ENCODE measurements around the gene CDH15. TPM values are rescaled to one million over a fixed set of nuclear protein-coding genes. Genes with fewer than 3 reads are reported as not detected.

Gene CDH15
- total RNA-seq, 1 experiment from 2014 or later, result not detected

- Mint-ChIP-seq H3K27me3 (ENCODE audit: unreplicated experiment) (no peaks in the 10 kb centered on the region), H3K36me3 (ENCODE audit: insufficient read depth, unreplicated experiment) (peaks cover 47% of the 10 kb centered on the region), H3K4me3 (ENCODE audit: low read depth, unreplicated experiment) (no peak overlapping the region), H3K4me1 (ENCODE audit: low read depth, unreplicated experiment) (no peaks in the 10 kb centered on the region), H3K27ac (ENCODE audit: unreplicated experiment) (no peak overlapping the region), H3K9me3 (ENCODE audit: low read depth, unreplicated experiment) (peaks cover 14% of the 10 kb centered on the region)
- no peak for DNase-seq
- no TSS peak for BruUV-seq (replicated peaks)
- CTCF ChIA-PET, result no interaction called here
- no peak for TF ChIP-seq CTCF (IDR thresholded peaks at IDR 0.05; ENCODE audit: unreplicated experiment)
- intact Hi-C loops (cut with micrococcal nuclease; ENCODE audit: unreplicated experiment), result no loop called here
Measured at GRCh38 chr16:89230255-89230654, 58.7 kb downstream of the CDH15 start.

GRCh38 chr16:89232107-89232506 lies 60.6 kb downstream of the CDH15 start:
- no peak for DNase-seq
- CTCF ChIA-PET, result no interaction called here
- H3K36me3 Mint-ChIP-seq (ENCODE audit: insufficient read depth, unreplicated experiment), result peaks cover 30% of the 10 kb centered on the region

GRCh38 chr16:89233678-89234490 lies 62.3 kb downstream of the CDH15 start:
- CTCF ChIA-PET, result no interaction called here
- Mint-ChIP-seq H3K27ac (ENCODE audit: unreplicated experiment) (no peak overlapping the region), H3K4me1 (ENCODE audit: low read depth, unreplicated experiment) (no peaks in the 10 kb centered on the region), H3K27me3 (ENCODE audit: unreplicated experiment) (no peaks in the 10 kb centered on the region), H3K4me3 (ENCODE audit: low read depth, unreplicated experiment) (no peak overlapping the region), H3K9me3 (ENCODE audit: low read depth, unreplicated experiment) (peaks cover 8% of the 10 kb centered on the region), H3K36me3 (ENCODE audit: insufficient read depth, unreplicated experiment) (peaks cover 19% of the 10 kb centered on the region)
- DNase-seq, result no peak
- intact Hi-C loops (cut with micrococcal nuclease; ENCODE audit: unreplicated experiment), result no loop called here
- TF ChIP-seq CTCF (IDR thresholded peaks at IDR 0.05; ENCODE audit: unreplicated experiment), result no peak
- no TSS peak for BruUV-seq (replicated peaks)

More at GRCh38 chr16:89232107-89232506, 60.6 kb downstream of the CDH15 start:
- Mint-ChIP-seq H3K4me1 (ENCODE audit: low read depth, unreplicated experiment) (no peaks in the 10 kb centered on the region), H3K27ac (ENCODE audit: unreplicated experiment) (no peak overlapping the region), H3K27me3 (ENCODE audit: unreplicated experiment) (no peaks in the 10 kb centered on the region), H3K4me3 (ENCODE audit: low read depth, unreplicated experiment) (no peak overlapping the region), H3K9me3 (ENCODE audit: low read depth, unreplicated experiment) (peaks cover 10% of the 10 kb centered on the region)
- BruUV-seq (replicated peaks), result no TSS peak
- TF ChIP-seq CTCF (IDR thresholded peaks at IDR 0.05; ENCODE audit: unreplicated experiment), result no peak
- intact Hi-C loops (cut with micrococcal nuclease; ENCODE audit: unreplicated experiment), result no loop called here

- CTCF ChIA-PET, result no interaction called here
Measured at GRCh38 chr16:89237733-89238132, 66.2 kb downstream of the CDH15 start.

More at GRCh38 chr16:89237733-89238132, 66.2 kb downstream of the CDH15 start:
- DNase-seq, result no peak
- Mint-ChIP-seq H3K27me3 (ENCODE audit: unreplicated experiment) (peaks cover 2% of the 10 kb centered on the region), H3K4me1 (ENCODE audit: low read depth, unreplicated experiment) (peaks cover under 1% of the 10 kb centered on the region), H3K36me3 (ENCODE audit: insufficient read depth, unreplicated experiment) (peaks cover 27% of the 10 kb centered on the region), H3K9me3 (ENCODE audit: low read depth, unreplicated experiment) (peaks cover 3% of the 10 kb centered on the region), H3K27ac (ENCODE audit: unreplicated experiment) (no peak overlapping the region), H3K4me3 (ENCODE audit: low read depth, unreplicated experiment) (no peak overlapping the region)
- no TSS peak for BruUV-seq (replicated peaks)
- no peak for TF ChIP-seq CTCF (IDR thresholded peaks at IDR 0.05; ENCODE audit: unreplicated experiment)
- intact Hi-C loops (cut with micrococcal nuclease; ENCODE audit: unreplicated experiment), result no loop called here
